CD4-positive, alpha-beta T cell treated with Interferon alpha-2 for 1 hour (primary cell): ENCODE data around the gene C4BPA.

ENCODE experiments used
- DNase-seq, 2 donors: peaks; one replicate each; pipeline ENCODE4 v3.0.0-alpha.2; 2020 to 2022

Gene C4BPA

GRCh38 chr1:207194197-207194596 is 90.2 kb downstream of the C4BPA start:
- DNase-seq: no peak
